GM19025 (cell line): ENCODE data around the gene PCMT1.
"Not testable (repeated sequence)": the region's sequence is repeated elsewhere in the genome, so short reads cannot be mapped to it uniquely, and the experiment has no call there.

Experiments
- ATAC-seq: cut with Tn5 transposase; IDR thresholded peaks from one replicate; pipeline ENCODE4 v1.9.1; 2021; ENCODE audit warnings: mild to moderate bottlenecking, low read depth, moderate library complexity; ENCODE audit not compliant: unreplicated experiment

PCMT1 gene

DNA sequence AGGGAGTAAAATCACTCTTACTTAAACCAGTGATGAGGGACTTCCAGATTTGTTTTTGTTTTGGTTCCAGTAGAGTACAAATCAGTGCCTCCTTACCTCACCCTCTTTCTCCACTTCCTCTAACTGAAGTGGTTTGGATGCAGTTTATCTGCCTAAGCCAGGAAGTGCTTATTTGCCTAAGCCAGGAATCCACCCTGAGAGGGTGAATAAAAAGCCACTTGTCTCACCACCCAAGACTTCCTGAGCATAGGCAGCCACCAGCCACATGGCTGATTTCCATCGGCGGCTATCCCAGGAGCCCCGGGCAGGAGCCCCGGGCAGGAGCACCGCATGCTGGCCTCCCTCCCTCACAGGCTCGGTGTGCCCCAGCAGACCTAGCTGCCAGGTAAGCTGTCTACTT lies 102.6 kb downstream of the PCMT1 start:
- ATAC-seq = no peak

DNA sequence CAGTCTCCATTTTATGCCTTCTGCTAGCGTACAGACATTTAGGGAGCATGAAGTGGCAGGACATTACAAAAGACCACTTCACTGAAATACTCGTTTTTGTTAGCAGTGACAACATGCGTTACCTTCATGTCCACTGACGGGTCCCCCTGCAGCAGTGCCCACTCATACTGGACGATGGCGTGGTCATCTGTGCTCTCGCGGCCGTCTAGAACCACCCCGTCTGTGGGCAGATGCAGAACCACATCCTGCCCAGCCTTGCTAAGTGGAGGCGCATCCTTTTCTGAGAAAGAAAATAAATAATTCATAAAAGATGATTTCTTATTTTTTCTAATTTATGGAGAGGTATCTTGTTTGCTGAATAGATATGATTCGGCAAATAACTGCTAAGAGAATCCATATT lies 103.3 kb downstream of the PCMT1 start:
- ATAC-seq = no peak

DNA sequence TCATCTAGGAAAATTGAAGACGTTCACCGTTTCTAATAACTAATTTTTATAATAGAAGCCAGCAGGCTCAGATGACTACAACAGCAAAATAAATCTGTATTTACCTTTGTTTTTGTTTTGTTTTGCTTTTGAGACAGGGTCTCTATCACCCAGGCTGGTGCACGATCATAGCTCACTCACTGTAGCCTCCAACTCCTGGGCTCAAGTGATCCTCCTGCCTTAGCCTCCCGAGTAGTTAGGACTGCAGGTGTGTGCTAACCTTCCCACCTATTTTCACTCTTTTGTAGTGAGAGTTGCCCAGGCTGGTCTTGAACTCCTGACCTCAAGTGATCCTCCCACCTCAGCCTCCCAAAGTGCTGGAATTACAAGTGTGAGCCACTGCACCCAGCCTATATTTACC lies 104.5 kb downstream of the PCMT1 start:
- not testable (repeated sequence) for ATAC-seq

DNA sequence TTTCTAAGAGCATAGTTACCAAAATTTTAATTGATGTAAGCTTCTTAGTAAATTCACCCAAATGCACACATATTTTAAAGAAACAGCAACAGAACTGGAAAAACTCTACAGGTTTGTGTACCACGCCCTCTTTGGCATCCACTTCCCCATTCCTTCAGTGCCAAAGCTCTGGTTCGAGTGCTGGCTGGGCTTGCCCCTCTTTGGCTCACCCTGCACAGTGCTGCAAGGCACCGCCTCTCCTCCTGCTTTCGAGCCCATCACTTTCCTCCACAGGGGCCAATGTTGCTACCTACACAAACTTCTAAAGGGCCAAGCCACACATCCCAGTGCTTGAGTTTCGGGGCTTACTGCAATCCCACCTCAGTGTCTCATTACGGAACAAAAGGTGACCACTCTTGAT lies 105.0 kb downstream of the PCMT1 start:
- ATAC-seq = no peak

DNA sequence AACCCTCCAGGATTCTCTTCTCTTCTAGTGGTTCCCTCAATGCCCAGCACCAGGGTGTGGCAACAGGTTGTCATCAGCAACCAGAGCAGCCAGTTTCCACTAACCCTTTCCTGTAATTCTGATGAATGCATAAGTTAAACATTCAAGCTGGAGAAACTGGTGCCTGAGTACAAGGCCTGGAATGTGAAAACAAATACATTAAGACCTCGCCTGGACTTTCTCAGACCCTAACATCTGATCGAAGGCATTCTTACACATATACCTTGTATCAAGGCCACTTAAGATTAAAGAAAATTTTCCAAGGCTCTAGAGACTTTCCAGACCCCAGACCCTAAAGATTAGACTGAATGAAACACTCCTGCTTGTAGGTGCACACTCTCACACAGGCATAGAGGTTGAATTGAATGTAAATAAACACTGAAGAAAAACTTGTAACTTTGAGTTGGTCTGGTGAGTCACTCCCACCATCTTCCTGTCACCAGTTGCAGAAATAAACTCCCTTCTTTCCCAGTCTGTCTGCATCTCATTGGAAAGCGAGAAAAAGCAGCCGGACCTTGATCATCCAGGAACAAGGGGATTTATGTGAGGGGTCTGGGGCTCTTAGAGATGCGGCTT lies 105.6 kb downstream of the PCMT1 start:
- ATAC-seq = no peak

DNA sequence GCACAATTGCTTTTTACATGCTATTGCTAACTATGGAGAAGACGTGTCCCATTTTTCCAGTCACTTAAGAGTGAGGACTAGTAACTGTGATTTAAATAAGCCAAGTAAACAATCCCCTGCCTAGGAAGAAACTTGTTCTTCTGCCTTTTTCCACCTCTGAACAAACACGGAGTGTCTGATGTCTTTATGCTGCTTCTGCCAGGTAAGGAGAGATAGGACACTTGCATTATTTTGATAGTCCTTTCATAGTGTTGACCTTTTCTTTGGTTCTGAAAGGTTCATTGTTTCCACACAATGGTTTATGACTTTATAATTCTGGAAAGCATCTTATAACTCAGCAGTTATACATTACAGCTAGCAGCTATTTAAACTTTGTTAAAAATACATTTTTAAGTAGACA lies 106.2 kb downstream of the PCMT1 start:
- ATAC-seq = no peak

DNA sequence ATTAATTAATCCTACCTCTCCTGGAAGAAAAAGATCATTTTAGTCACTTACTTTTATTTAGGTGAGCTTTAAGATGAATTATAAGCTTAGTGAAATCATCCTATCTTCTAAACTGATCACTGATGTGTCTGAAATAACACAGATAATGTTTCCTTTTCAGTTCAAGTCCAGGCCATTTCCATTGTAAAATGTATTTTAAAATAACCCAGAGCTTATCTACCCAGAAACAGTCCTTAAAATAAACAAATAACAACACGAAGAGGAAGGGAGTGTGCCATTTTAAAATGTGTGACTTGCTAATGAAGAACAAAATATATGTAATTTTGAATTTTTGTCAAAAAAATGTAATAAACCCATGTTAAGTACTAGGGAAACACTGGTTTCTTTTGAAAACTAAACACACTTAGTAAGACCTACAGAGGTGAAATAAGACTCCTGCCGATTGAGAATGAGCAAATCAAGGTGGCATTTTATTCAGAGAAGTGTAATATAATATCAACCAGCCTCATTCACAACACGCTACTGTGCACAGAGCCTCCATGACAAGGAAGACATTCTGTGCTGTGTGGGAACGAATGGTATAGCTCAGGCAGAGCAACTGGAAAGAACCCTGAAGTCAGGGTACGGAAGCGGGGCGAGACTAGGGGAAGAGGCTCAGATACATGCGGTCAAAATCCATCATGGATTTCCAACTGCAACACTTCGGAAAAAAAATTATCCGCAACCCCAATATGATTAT lies 106.9 kb downstream of the PCMT1 start:
- no peak for ATAC-seq

DNA sequence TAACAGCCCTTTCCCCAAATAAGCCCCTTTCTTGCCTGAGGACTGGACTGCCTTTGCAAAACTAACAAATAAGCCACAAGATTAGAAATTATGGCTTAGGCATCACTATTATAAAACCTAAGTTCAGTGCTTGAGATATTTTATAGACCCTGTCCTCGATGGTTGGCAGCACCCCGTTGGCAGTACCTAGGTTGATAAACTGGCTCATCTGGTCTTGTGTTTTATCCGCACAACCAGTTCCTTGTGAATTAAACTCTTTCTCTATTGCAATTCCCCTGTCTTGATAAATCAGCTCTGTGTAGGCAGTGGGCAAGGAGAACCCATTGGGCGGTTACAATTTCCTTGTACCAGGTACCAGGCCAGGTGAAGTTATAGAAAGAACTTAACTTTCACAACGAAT lies 108.0 kb downstream of the PCMT1 start:
- no peak for ATAC-seq

DNA sequence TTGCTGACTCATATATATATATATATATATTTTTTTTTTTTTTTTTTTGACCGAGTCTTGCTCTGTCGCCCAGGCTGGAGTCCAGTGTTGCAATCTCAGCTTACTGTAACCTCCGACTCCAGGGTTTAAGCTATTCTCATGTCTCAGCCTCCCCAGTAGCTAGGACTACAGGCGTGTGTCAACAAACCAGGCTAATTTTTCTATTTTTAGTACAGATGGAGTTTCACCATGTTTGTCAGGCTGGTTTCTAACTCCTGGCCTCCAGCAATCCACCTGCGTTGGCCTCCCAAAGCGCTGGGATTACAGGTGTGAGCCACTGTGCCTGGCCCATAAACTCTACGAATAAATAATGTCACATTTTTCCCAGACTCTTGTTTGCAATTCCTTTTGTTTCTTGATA lies 109.8 kb downstream of the PCMT1 start:
- no peak for ATAC-seq

DNA sequence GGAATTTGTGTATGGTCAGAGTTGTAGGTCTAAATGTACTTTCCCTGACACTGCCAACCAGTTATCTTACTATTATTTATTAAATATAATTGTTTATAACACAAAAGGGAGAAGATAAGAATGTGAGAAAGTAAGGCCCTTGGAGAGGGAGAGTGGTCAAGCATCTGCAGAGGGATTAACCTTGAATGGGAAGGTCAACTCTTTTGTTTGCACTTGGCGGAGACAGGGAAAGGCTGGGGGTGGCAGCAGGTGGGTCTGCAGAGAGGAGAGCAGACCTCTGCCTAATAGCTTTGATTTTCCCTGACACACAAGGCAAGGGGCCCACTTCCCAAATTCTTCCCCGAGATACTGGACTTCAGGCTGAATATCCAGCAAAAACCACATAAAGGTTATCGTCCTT lies 110.4 kb downstream of the PCMT1 start:
- ATAC-seq = no peak

DNA sequence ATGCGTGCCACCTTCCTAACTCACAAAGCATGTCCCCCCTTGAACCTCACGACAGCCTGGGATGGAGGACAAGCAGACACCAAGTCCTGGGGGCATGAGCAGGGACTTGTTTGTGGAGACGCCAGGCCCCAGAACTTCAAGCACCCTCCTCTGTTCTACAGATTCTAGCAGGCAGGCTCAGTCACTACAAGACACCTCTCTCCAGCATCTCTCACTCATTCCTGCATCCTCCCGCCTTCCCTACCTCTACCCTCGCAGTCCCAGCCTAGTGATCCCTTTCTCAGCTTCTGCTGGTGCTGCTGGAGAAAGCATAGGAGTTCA lies 110.9 kb downstream of the PCMT1 start:
- ATAC-seq = no peak
